GM18498 (cell line): ENCODE results near the gene C12orf57.

Experiments
- ATAC-seq: cut with Tn5 transposase; IDR thresholded peaks from one replicate; pipeline ENCODE4 v1.9.1; 2021; ENCODE audit warnings: mild to moderate bottlenecking, moderate library complexity; ENCODE audit not compliant: unreplicated experiment

The C12orf57 gene

DNA sequence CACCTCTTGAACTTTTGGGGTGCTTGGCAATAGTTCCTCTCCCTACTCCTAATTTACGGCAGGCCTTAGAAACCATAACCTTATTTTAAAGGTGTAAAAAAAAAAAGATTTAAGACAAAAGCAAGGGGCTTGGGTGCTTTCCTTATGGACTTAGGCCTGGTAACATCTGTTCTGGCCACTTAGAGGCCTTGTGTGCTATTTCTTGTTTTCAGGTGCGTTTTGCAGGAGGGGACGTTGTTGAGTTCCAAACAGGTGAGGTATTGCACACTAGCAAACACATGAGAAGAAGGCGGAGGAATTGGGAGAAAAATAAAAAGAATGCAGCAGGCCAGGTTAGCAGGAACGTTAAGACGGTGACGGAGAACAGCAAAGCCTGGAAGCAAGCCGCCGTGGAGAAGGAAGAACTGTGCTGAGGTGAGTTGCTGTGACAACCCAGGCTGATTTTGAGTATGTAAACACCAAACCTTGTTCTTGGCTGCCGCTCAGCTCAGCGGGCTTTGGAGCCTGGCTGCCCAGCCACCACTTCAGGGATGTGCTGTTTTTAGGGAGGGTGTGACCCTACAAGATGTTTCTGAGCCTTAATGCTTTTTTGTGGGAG, 44.2 kb downstream of the C12orf57 start:
- no peak for ATAC-seq
